Epidermal melanocyte (primary cell): Measurements from ENCODE around the gene USP1.

ENCODE experiments used
- DNase-seq: peaks from one replicate; pipeline ENCODE4 v3.0.0; 2011; ENCODE audit warnings: low spot score; ENCODE audit not compliant: insufficient read length

Gene USP1

GRCh38 chr1:62487956-62488355 lies 51.1 kb downstream of the USP1 start:
- no peak for DNase-seq

- no peak for DNase-seq
Measured at GRCh38 chr1:62492521-62492920, 55.7 kb downstream of the USP1 start.

DNA sequence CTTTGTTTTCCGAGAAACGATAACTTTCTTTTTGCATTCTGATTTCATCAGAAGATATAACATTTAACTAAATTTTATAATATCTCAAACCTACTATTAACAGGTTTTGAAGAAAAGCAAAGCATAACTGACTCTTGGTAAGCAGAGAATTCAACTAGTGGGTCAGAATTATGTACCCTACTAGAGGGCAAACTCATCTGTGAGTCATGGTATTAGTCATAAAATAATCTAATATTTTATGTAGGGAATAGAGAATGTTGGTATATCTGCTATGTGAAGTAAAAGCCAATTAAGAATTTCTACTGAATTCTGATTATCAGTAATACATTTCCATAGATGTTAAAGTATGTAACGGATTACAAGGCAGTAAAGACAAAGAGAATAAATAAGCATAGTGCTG lies 56.8 kb downstream of the USP1 start:
- DNase-seq: no peak

DNA sequence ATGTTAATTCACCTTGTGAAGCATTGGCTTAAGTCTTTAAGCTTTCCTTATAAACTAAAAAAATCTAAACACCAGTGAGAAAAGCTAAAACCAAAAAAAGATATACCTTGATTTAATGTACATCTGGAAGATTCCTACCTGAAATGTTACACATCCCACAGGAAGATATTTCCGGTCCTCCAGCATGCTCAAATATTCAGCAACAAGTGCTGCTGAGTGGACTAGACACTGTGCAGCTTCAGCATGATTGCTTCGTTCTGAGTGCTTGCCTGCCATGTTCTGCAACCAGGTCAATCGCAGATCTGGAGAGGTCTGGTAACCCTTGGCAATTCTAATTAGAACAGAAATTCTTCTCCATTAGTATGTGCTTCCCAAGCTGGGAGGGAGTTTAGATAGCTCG lies 57.3 kb downstream of the USP1 start:
- DNase-seq: no peak

- DNase-seq: no peak
Measured at GRCh38 chr1:62500210-62500609, 63.4 kb downstream of the USP1 start.
